D721Med (cell line): ENCODE data around the gene LCE3C.

Experiments used
- DNase-seq: peaks from one replicate; pipeline ENCODE4 v3.0.0; 2011; ENCODE audit warnings: low spot score; ENCODE audit not compliant: insufficient read length
- FAIRE-seq: peaks from 2 replicates; lab custom pipeline; 2011; peaks lifted over from hg19 to GRCh38; lab: Jason Lieb, UNC
- CTCF ChIP-seq: IDR thresholded peaks from 2 replicates; pipeline ENCODE4 v1.5.1; 2012; ENCODE audit warnings: mild to moderate bottlenecking, control low read depth; ENCODE audit not compliant: insufficient read depth; ENCODE audit errors: missing control alignments

The LCE3C gene

DNA sequence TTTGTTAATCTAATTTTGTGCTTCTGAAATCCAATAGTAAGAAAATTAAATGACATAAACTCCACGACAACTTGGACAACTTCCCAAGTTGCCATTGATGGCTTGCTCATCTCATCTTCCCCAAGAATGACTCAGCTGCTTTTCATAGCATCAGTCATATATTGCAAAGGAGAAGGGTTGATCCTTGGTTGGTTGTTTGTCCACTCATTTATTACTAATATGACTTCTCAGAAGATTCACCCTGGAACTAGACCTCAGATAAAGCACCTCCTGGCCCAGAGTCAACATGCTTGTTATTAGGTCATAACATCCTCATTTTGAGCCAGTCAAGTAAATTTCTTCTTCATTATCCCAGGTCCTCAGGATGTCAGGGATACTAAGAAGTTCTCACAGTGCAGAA lies 17.4 kb upstream of the LCE3C start:
- DNase-seq (no peak), FAIRE-seq (no peak)
- TF ChIP-seq CTCF, result no peak

- TF ChIP-seq CTCF, result no peak
- no peak for DNase-seq
- FAIRE-seq, result no peak
These were observed 14.4 kb upstream of the LCE3C start for GRCh38 chr1:152585586-152585985.

GRCh38 chr1:152596986-152597385 lies 3.0 kb upstream of the LCE3C start:
- FAIRE-seq, result no peak
- TF ChIP-seq CTCF, result no peak
- DNase-seq, result no peak

- FAIRE-seq (no peak), DNase-seq (no peak)
- no peak for TF ChIP-seq CTCF
These were observed 13.5 kb downstream of the LCE3C start, which contains the start of gene LCE3B for GRCh38 chr1:152613511-152613910. Gene LCE3B (plus strand): TSS chr1:152613811. CDS start chr1:152613811, 0 bp downstream.

- DNase-seq, result no peak
These were observed 22.0 kb downstream of the LCE3C start for GRCh38 chr1:152621993-152622392.

GRCh38 chr1:152622803-152623202 lies 22.8 kb downstream of the LCE3C start, which contains the start of gene LCE3A:
Gene LCE3A (minus strand): TSS chr1:152623103. CDS start chr1:152623103, 0 bp downstream.
- no peak for TF ChIP-seq CTCF
- no peak for DNase-seq
- FAIRE-seq, result no peak

More at GRCh38 chr1:152621993-152622392, 22.0 kb downstream of the LCE3C start:
- no peak for TF ChIP-seq CTCF
- FAIRE-seq, result no peak

GRCh38 chr1:152623203-152623844 lies 23.3 kb downstream of the LCE3C start:
- FAIRE-seq, result no peak
- no peak for DNase-seq
- no peak for TF ChIP-seq CTCF
